HG03575 (cell line): ENCODE measurements around the gene CEP170B.
"Not testable (repeated sequence)": the region's sequence is repeated elsewhere in the genome, so short reads cannot be mapped to it uniquely, and the experiment has no call there.

Experiments used
- ATAC-seq: cut with Tn5 transposase; IDR thresholded peaks from one replicate; pipeline ENCODE4 v1.9.1; 2021; ENCODE audit not compliant: unreplicated experiment, insufficient number of reproducible peaks, low FRiP score; ENCODE audit errors: extremely low read depth

Gene CEP170B

GRCh38 chr14:104898195-104898558 is 33.1 kb downstream of the CEP170B start:
- ATAC-seq: no peak

- no peak for ATAC-seq
These were observed 33.9 kb downstream of the CEP170B start for GRCh38 chr14:104898870-104899510.

- no peak for ATAC-seq
These were observed 34.7 kb downstream of the CEP170B start for GRCh38 chr14:104899781-104900180.

GRCh38 chr14:104900639-104901512 is 35.8 kb downstream of the CEP170B start:
- ATAC-seq: no peak

GRCh38 chr14:104903990-104904389 is 38.9 kb downstream of the CEP170B start:
- ATAC-seq: no peak

- not testable (repeated sequence) for ATAC-seq
These were observed 39.8 kb downstream of the CEP170B start for GRCh38 chr14:104904650-104905578.

- not testable (repeated sequence) for ATAC-seq
These were observed 40.5 kb downstream of the CEP170B start for GRCh38 chr14:104905579-104905933.

GRCh38 chr14:104908303-104908702 is 43.2 kb downstream of the CEP170B start:
- ATAC-seq: no peak

- no peak for ATAC-seq
These were observed 47.0 kb downstream of the CEP170B start for GRCh38 chr14:104912053-104912452.

- no peak for ATAC-seq
These were observed 48.4 kb downstream of the CEP170B start for GRCh38 chr14:104913435-104913834.

GRCh38 chr14:104917116-104917515 is 52.0 kb downstream of the CEP170B start:
- ATAC-seq: no peak

- ATAC-seq: no peak
These were observed 52.9 kb downstream of the CEP170B start for GRCh38 chr14:104917993-104918392.

GRCh38 chr14:104919152-104919992 is 54.3 kb downstream of the CEP170B start:
- not testable (repeated sequence) for ATAC-seq

GRCh38 chr14:104919993-104920315 is 54.9 kb downstream of the CEP170B start:
- no peak for ATAC-seq

GRCh38 chr14:104923640-104924420 is 58.8 kb downstream of the CEP170B start:
- ATAC-seq: no peak

GRCh38 chr14:104924421-104925213 is 59.5 kb downstream of the CEP170B start, which contains the start of gene PLD4:
TSS of gene PLD4 (plus strand) at chr14:104924879. CDS start at chr14:104927141, 2,262 bp downstream.
- ATAC-seq: no peak

GRCh38 chr14:104925214-104925854 is 60.3 kb downstream of the CEP170B start:
- no peak for ATAC-seq
